Activated T-helper 2 cell treated with anti-CD3 and anti-CD28 coated beads, Interferon-gamma antibody, Interleukin-2, Interleukin-4, amounts not matched to agents 10 μg/mL and 5 μg/mL and 100 μg/mL, durations not matched to agents 14 hours and 24 hours and 36 hours (primary cell): ENCODE measurements around the gene FIBIN. TPM values are rescaled to one million over a fixed set of nuclear protein-coding genes. Genes with fewer than 3 reads are reported as not detected.
"Not testable (repeated sequence)": the region's sequence is repeated elsewhere in the genome, so short reads cannot be mapped to it uniquely, and the experiment has no call there.

Experiments used
- DNase-seq: peaks from one replicate; pipeline ENCODE4 v3.0.0; 2021; ENCODE audit warnings: low spot score
- H3K27ac Mint-ChIP-seq: one replicate; pipeline ENCODE4 v1.8.0; 2021; ENCODE audit warnings: mixed read lengths
- H3K27me3 Mint-ChIP-seq: one replicate; pipeline ENCODE4 v1.8.0; 2021; ENCODE audit warnings: low read depth, mixed read lengths
- H3K36me3 Mint-ChIP-seq: one replicate; pipeline ENCODE4 v1.8.0; 2021; ENCODE audit warnings: low read depth, mixed read lengths
- H3K4me1 Mint-ChIP-seq: one replicate; pipeline ENCODE4 v1.8.0; 2021; ENCODE audit warnings: low read depth, mixed read lengths
- H3K4me3 Mint-ChIP-seq: one replicate; pipeline ENCODE4 v1.8.0; 2021; ENCODE audit warnings: low read depth, mild to moderate bottlenecking, moderate library complexity, mixed read lengths
- H3K9me3 Mint-ChIP-seq: one replicate; pipeline ENCODE4 v1.8.0; 2021; ENCODE audit warnings: mixed read lengths
- intact Hi-C: fragments of 100-400 bp; cut with micrococcal nuclease; formaldehyde crosslinking; loops from one replicate; pipeline ENCODE4 v1.15.1; 2023
- total RNA-seq: library from RNA; stranded (reverse); gene quantifications from 2 replicates; pipeline ENCODE4 v1.2.3, GENCODE V29; 2022

Gene FIBIN
- total RNA-seq, 1 donor from 2014 or later: not detected

DNA sequence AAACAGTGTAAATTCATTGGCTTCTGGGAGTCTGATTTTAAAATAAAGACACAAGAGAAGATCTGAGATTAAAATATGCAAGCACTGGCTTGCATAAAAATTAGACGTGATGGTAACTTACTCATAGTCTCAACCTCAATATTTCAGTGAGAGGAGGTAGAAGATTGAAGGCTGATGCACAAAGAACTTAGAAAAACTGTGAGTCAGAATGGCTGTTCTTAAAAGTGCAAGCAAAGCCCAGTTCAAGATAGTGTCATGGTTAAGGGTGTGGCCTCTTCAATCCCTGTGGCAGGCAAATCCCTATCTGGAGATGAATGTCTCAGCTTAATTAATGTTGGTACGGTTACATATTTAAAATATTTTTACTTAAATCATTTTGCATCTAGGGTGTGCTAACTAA is 33.6 kb upstream of the FIBIN start:
- H3K4me1 Mint-ChIP-seq: no peaks in the 10 kb centered on the region

DNA sequence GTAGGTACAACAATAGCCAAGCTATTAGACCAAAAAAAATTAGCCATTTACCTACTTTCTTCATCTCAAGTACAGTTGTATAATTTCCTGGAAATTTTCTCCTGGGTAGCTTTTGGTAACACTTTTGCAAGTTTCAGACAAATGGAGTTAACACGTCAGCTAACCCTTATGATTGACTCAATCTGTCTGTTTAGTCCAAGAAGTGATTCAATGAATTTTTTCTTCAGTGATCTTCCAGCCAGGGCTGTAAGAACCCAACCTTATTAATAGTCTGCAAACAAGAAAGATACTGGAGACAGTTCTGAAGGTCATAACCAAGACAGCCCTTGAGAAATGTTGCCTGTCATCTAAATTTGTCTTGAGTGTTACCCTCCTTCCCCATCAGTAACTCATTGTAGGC is 30.1 kb upstream of the FIBIN start:
- no peak overlapping the region for H3K27ac Mint-ChIP-seq
- intact Hi-C loops: no loop called here
- DNase-seq: no peak
- peaks cover 12% of the 10 kb centered on the region for H3K9me3 Mint-ChIP-seq
- no peaks in the 10 kb centered on the region for H3K27me3 Mint-ChIP-seq
- H3K4me3 Mint-ChIP-seq: no peak overlapping the region
- H3K36me3 Mint-ChIP-seq: no peaks in the 10 kb centered on the region
- no peaks in the 10 kb centered on the region for H3K4me1 Mint-ChIP-seq

More for the DNA sequence above, 33.6 kb upstream of the FIBIN start:
- Mint-ChIP-seq H3K9me3 (peaks cover 12% of the 10 kb centered on the region), H3K4me3 (no peak overlapping the region), H3K27me3 (no peaks in the 10 kb centered on the region), H3K27ac (no peak overlapping the region), H3K36me3 (no peaks in the 10 kb centered on the region)
- intact Hi-C loops: no loop called here
- no peak for DNase-seq

DNA sequence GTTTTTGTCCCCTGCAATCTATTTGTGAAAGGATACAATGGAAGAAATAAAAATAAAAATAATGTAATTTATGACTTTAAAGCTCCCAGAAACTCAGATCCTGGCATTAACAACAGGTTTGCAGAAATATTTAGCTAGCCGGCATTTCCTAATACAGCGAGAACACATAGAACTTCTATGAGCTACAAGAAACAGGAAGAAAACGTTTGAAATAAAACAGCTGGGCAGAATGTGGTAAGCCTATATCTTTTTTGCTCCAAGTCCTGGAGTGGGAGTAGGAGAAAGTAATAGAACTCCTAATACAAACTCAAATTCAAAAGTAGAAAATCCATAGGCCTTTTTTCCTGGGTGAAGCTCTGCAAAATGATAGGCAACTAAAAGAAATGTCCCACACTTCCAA is 29.6 kb upstream of the FIBIN start:
- Mint-ChIP-seq H3K4me1 (no peaks in the 10 kb centered on the region), H3K27me3 (no peaks in the 10 kb centered on the region), H3K4me3 (no peak overlapping the region), H3K36me3 (no peaks in the 10 kb centered on the region), H3K9me3 (peaks cover 12% of the 10 kb centered on the region), H3K27ac (no peak overlapping the region)
- intact Hi-C loops: no loop called here
- DNase-seq: no peak

DNA sequence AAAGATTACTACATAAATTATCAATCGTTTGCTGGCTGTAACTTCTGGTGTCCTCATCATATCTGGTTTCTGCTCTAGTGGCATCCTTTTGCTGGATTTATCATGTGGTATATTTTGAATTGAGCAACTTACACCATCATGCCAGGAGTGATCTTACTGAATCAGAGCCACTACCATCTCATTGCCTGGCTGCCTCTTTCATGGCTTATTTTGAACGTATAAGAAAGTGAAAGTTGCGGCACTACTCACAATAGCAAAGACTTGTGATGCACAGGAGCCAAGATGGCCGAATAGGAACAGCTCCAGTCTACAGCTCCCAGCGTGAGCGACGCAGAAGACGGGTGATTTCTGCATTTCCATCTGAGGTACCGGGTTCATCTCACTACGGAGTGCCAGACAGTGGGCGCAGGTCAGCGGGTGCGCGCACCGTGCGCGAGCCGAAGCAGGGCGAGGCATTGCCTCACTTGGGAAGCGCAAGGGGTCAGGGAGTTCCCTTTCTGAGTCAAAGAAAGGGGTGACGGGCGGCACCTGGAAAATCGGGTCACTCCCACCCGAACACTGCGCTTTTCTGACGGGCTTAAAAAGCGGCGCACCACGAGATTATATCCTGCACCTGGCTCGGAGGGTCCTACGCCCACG is 28.9 kb upstream of the FIBIN start:
- H3K27ac Mint-ChIP-seq, intact Hi-C loops, H3K27me3 Mint-ChIP-seq, H3K36me3 Mint-ChIP-seq, H3K4me3 Mint-ChIP-seq, H3K4me1 Mint-ChIP-seq, DNase-seq: not testable (repeated sequence)
- peaks cover 12% of the 10 kb centered on the region for H3K9me3 Mint-ChIP-seq

DNA sequence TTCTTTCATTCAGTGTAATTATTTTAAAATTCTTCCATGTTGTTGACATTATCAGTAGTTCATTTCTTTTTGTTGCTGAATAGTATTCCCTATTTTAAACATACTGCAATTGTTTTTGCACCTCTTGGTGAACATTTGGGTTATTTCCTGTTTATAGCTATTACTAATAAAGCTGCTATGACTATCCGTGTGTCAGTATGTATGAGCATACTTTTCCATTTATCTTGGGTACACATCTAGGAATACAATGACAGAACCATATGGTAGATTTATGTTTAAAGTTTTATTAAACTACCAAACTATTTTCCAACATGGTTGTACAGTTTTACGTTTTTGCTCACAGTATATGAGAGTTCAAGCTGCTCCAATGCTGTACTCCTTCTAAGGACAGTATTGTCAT is 22.0 kb upstream of the FIBIN start:
- intact Hi-C loops: no loop called here
- no peak overlapping the region for H3K27ac Mint-ChIP-seq
- DNase-seq: no peak
- no peaks in the 10 kb centered on the region for H3K27me3 Mint-ChIP-seq
- no peak overlapping the region for H3K4me3 Mint-ChIP-seq
- H3K9me3 Mint-ChIP-seq: no peaks in the 10 kb centered on the region
- no peaks in the 10 kb centered on the region for H3K4me1 Mint-ChIP-seq
- no peaks in the 10 kb centered on the region for H3K36me3 Mint-ChIP-seq

DNA sequence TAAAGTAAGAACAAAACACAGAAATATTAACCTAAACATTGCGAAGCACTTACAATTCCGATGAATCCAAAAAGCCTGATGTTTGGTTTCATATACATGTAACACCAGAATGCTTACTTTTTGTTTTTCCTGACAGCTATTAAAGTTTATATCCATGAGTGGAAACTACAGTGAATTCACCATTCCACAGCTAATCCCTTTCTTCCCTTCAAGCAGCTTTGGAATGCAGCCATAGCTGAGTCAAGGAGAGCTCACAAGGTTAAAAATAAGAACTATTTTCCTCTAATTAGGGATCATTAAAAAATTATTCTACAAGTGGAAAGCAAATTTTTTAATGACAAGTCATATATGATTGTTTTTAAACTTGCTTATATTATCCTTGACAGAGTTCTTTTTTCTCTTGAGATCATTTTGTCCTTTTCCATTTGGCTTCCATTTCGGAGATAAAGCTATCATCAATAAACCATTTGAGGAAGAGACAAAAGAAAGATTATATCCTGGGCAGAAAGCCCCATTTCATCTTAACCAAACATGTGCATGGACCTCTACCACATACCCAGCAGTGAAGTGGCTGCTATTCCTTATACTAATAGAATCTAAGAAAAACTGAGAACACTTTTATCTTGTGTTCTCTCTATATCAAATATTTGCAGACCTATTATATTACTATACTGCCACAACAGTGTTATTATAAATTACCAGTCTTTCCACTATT is 19.7 kb upstream of the FIBIN start:
- Mint-ChIP-seq H3K4me1 (no peaks in the 10 kb centered on the region), H3K27ac (no peak overlapping the region), H3K27me3 (no peaks in the 10 kb centered on the region), H3K4me3 (no peak overlapping the region), H3K9me3 (peaks cover 8% of the 10 kb centered on the region), H3K36me3 (no peaks in the 10 kb centered on the region)
- intact Hi-C loops: no loop called here
- DNase-seq: no peak

DNA sequence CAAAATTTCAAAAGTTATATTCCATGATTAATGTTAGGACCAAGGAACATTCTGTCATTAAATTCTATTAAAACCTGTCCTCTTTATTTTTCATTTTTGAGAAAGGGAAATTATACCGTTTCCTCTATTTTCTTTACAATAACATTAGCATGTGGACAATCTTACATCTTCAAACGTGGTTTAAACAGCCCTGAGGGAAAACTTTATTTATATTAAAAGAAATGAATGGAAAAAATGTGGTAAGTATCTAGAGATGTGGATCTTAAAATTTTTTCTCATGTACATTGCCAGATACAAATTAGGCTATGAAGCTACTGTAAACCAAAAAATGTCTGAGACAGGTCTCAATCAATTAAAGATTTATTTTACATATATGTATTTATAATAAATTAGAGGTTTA is 18.9 kb upstream of the FIBIN start:
- H3K9me3 Mint-ChIP-seq: peaks cover 13% of the 10 kb centered on the region
- intact Hi-C loops: no loop called here
- no peak overlapping the region for H3K27ac Mint-ChIP-seq
- H3K4me3 Mint-ChIP-seq: no peak overlapping the region
- H3K4me1 Mint-ChIP-seq: no peaks in the 10 kb centered on the region
- H3K36me3 Mint-ChIP-seq: no peaks in the 10 kb centered on the region
- no peak for DNase-seq
- no peaks in the 10 kb centered on the region for H3K27me3 Mint-ChIP-seq

DNA sequence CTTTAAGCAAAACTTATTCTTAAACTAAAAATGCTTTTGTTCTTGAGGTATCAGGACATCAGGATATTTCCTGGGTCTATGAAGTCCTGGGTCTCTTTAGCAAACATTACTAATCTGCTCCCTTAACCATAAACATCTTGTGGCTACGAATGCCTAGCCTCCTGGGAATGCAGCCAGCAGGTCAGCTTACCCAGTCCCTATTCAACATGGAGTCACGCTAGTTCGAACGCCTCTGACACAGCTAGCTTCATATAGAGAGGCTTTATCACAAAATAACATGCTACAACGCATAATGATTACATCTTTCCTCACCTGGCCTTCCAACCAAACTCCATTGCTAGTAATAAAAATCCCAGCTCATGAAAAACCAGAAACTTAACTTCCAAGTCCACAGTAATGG is 17.5 kb upstream of the FIBIN start:
- intact Hi-C loops: no loop called here
- Mint-ChIP-seq H3K4me1 (no peaks in the 10 kb centered on the region), H3K36me3 (no peaks in the 10 kb centered on the region), H3K4me3 (no peak overlapping the region), H3K9me3 (peaks cover 19% of the 10 kb centered on the region), H3K27ac (no peak overlapping the region), H3K27me3 (no peaks in the 10 kb centered on the region)
- DNase-seq: no peak

DNA sequence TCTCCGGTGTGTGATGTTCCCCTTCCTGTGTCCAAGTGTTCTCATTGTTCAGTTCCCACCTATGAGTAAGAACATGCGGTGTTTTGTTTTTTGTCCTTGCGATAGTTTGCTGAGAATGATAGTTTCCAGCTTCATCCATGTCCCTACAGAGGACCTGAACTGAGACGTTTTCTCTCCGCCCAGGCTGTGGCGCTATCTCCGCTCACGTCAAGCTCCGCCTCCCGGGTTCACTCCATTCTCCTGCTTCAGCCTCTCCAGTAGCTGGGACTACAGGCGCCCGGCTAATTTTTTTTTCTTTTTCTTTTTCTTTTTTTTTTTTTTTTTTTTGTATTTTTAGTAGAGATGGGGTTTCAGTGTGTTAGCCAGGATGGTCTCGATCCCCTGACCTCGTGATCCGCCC is 16.7 kb upstream of the FIBIN start:
- H3K4me3 Mint-ChIP-seq, intact Hi-C loops, H3K27ac Mint-ChIP-seq, DNase-seq, H3K36me3 Mint-ChIP-seq, H3K4me1 Mint-ChIP-seq, H3K27me3 Mint-ChIP-seq: not testable (repeated sequence)
- H3K9me3 Mint-ChIP-seq: peaks cover 27% of the 10 kb centered on the region

DNA sequence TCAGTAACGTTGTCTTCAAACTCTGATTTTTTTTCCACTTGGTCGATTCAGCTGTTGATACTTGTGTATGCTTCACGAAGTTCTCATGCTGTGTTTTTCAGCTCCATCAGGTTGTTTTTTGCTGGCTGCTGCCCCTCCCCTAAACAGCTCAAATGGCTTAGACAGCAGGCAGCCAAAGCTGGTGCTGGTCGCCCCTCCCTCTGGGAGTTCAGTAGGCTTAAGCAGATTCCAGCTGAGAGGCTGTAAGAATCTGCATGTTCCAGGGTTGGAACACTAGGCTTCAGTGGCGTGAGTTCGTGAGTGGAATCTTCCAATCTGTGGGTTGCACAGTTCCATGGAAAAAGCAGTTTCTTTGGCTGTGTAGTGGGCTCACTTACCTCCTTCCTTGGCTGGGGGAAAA is 10.3 kb upstream of the FIBIN start:
- intact Hi-C loops: no loop called here
- Mint-ChIP-seq H3K27ac (no peak overlapping the region), H3K27me3 (no peaks in the 10 kb centered on the region)

DNA sequence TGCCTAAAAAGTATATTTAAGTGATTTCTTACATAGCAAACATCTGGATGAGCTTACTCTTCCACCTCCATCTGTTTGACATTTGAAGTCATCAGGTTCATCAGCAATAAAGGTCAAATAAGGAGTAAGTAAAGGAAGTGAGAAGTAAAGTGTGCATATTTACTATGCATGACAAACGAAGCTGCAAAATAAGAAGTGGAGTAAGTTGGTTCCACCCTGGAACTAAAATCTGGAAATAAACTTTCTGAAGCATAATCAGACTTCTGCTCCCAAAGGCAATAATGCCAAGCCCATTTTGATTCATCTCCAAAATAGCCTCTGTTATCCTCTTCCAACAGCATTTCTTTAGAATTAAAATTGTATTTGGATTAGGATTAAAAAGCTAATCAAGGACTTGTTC is 8.4 kb upstream of the FIBIN start:
- intact Hi-C loops: no loop called here
- Mint-ChIP-seq H3K4me3 (no peak overlapping the region), H3K36me3 (no peaks in the 10 kb centered on the region), H3K4me1 (no peaks in the 10 kb centered on the region), H3K27ac (no peak overlapping the region), H3K9me3 (peaks cover 30% of the 10 kb centered on the region), H3K27me3 (no peaks in the 10 kb centered on the region)
- no peak for DNase-seq

More for the DNA sequence above, 10.3 kb upstream of the FIBIN start:
- DNase-seq: no peak
- Mint-ChIP-seq H3K36me3 (no peaks in the 10 kb centered on the region), H3K4me1 (no peaks in the 10 kb centered on the region), H3K4me3 (no peak overlapping the region), H3K9me3 (peaks cover 44% of the 10 kb centered on the region)

DNA sequence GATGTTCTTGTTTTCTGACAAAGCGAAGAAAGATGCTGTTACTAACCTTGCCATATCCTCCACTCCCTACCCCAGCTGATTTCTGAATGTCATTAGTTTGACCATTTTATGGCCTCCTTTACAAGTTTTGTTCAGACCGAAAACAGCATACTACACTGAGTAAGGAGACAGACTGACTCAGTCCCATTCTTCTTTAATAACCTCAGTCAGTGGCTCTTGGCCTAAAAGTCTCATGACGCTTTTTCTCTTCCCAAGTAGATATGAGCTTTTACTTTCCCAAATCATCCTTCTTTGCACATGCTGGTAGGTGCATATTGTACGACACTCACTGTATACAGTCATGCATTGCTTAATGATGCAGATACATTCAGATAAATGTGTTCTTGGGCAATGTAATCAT is 8.0 kb upstream of the FIBIN start:
- Mint-ChIP-seq H3K27me3 (no peaks in the 10 kb centered on the region), H3K9me3 (peaks cover 29% of the 10 kb centered on the region), H3K4me1 (no peaks in the 10 kb centered on the region), H3K27ac (no peak overlapping the region), H3K36me3 (no peaks in the 10 kb centered on the region), H3K4me3 (no peak overlapping the region)
- no peak for DNase-seq
- intact Hi-C loops: no loop called here

DNA sequence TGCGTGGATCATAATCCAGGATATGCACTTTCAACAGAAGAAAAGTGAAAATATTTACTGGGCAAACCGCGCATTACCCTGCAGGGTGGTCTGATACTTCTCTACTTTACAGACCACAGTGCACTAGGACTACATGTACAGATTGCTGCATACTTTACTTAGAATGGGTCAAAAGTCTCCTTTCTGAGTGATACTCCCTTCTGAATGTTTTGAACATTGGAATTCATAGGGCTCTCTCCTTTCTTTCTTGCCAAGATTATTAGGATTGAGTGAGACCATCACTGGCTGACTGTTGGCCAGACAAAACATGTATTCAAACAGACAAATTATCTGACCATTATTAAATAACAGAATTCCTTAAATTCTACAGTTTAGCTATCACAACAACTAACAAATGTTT is 6.6 kb upstream of the FIBIN start:
- intact Hi-C loops: no loop called here
- no peak for DNase-seq
- Mint-ChIP-seq H3K36me3 (no peaks in the 10 kb centered on the region), H3K27ac (no peak overlapping the region), H3K4me1 (no peaks in the 10 kb centered on the region), H3K9me3 (peaks cover 20% of the 10 kb centered on the region), H3K27me3 (no peaks in the 10 kb centered on the region), H3K4me3 (no peak overlapping the region)
